Caco-2 (cell line): ENCODE measurements around the gene FBLL1. TPM values are rescaled to one million over a fixed set of nuclear protein-coding genes. Genes with fewer than 3 reads are reported as not detected.

Experiments
- BruUV-seq: library from RNA; stranded (reverse); fragments of 400-500 nt; replicated peaks from 2 replicates; lab custom pipeline; 2021; lab: Mats Ljungman, UMichigan
- CTCF ChIA-PET: fragments of 300-600 bp; sonication (Branson Sonifier 250); formaldehyde crosslinking; loops from one replicate; lab custom pipeline; 2022; ENCODE audit warnings: antibody characterized with exemption; lab: Charles Lee
- POLR2A ChIA-PET: fragments of 300-600 bp; sonication (Branson Sonifier 250); formaldehyde crosslinking; loops from one replicate; lab custom pipeline; 2022; ENCODE audit warnings: antibody characterized with exemption; lab: Charles Lee
- DNase-seq, 2 experiments: peaks; one replicate each; pipeline versions ENCODE4 v3.0.0 to v3.0.0-alpha.2; 2020 to 2022
- H3K27me3 ChIP-seq: replicated peaks from 2 replicates; pipeline ENCODE4 v1.6.0; 2011; ENCODE audit warnings: low read length; ENCODE audit not compliant: control insufficient read depth, insufficient read depth
- H3K36me3 ChIP-seq: 2 replicates; pipeline ENCODE4 v1.5.1; 2011; ENCODE audit warnings: low read length; ENCODE audit not compliant: control insufficient read depth, insufficient read depth
- H3K4me1 ChIP-seq: fragments of 250-450 bp; sonication (Bioruptor Pico); 2 replicates; pipeline ENCODE4 v1.5.1; 2020; ENCODE audit warnings: mild to moderate bottlenecking
- H3K4me3 ChIP-seq: 2 replicates; pipeline ENCODE4 v1.5.1; 2011; ENCODE audit warnings: low read depth, mild to moderate bottlenecking, control low read depth, low read length
- H3K9me3 ChIP-seq: fragments of 250-450 bp; sonication (Bioruptor Pico); 2 replicates; pipeline ENCODE4 v1.5.1; 2020; ENCODE audit warnings: mild to moderate bottlenecking, moderate library complexity
- H3K27ac Mint-ChIP-seq: one replicate; pipeline ENCODE4 v1.8.0; 2022; ENCODE audit warnings: mixed read lengths; ENCODE audit not compliant: unreplicated experiment
- H3K27me3 Mint-ChIP-seq: one replicate; pipeline ENCODE4 v1.8.0; 2022; ENCODE audit warnings: mixed read lengths; ENCODE audit not compliant: insufficient read depth, unreplicated experiment
- H3K36me3 Mint-ChIP-seq: one replicate; pipeline ENCODE4 v1.8.0; 2022; ENCODE audit warnings: mild to moderate bottlenecking, mixed read lengths; ENCODE audit not compliant: insufficient read depth, unreplicated experiment
- H3K4me1 Mint-ChIP-seq: one replicate; pipeline ENCODE4 v1.8.0; 2022; ENCODE audit warnings: low read depth, mixed read lengths; ENCODE audit not compliant: unreplicated experiment
- H3K4me3 Mint-ChIP-seq: one replicate; pipeline ENCODE4 v1.8.0; 2022; ENCODE audit warnings: mild to moderate bottlenecking, moderate library complexity, mixed read lengths; ENCODE audit not compliant: unreplicated experiment
- H3K9me3 Mint-ChIP-seq: one replicate; pipeline ENCODE4 v1.8.0; 2022; ENCODE audit warnings: mixed read lengths; ENCODE audit not compliant: unreplicated experiment
- CTCF ChIP-seq, 2 experiments: fragments of 200-600 bp in 1 of 2; IDR thresholded peaks; 1 replicate in 1 of 2; 2 replicates in 1 of 2; pipeline versions ENCODE4 v1.5.1 to v1.8.0; 2011 to 2022; ENCODE audit warnings: antibody characterized with exemption in 1 of 2, control low read depth in 1 of 2, inconsistent platforms in 1 of 2, low read depth in 1 of 2, low read length in 1 of 2, mild to moderate bottlenecking in 1 of 2, moderate library complexity in 1 of 2; ENCODE audit not compliant: insufficient read depth in 1 of 2, severe bottlenecking in 1 of 2, unreplicated experiment in 1 of 2
- intact Hi-C: fragments of 100-400 bp; cut with micrococcal nuclease; formaldehyde crosslinking; loops from one replicate; pipeline ENCODE4 v1.10.0; 2022; ENCODE audit not compliant: unreplicated experiment
- total RNA-seq: library from RNA; stranded (reverse); gene quantifications from 2 replicates; pipeline ENCODE4 v1.2.3, GENCODE V29; 2022

The FBLL1 gene
- total RNA-seq, 1 experiment from 2014 or later, result not detected

- TF ChIP-seq CTCF (IDR thresholded peaks at IDR 0.05; ENCODE audit: insufficient read depth in 1 of 2, low read depth in 1 of 2, low read length in 1 of 2, severe bottlenecking in 1 of 2, unreplicated experiment in 1 of 2), result no peak
- CTCF ChIA-PET, result interaction anchor here (1.5 kb wide), 1 partner anchor 13 kb away, joined by 4 read pairs; no protein-coding TSS in a partner anchor
- H3K4me3 Mint-ChIP-seq, result peak within 1 kb of the TSS; percentile 92
Measured at GRCh38 chr5:168578538-168579487, 49.7 kb downstream of the FBLL1 start, which contains the start of gene PANK3. TSS of gene PANK3 (minus strand) at chr5:168579368. CDS start at chr5:168579283, 85 bp downstream.

GRCh38 chr5:168579488-168580226, 50.6 kb downstream of the FBLL1 start:
- Mint-ChIP-seq H3K27ac (peak overlapping the region; percentile 95), H3K4me3 (peak overlapping the region; percentile 92), H3K27me3 (no peaks in the 10 kb centered on the region), H3K36me3 (peaks cover 31% of the 10 kb centered on the region), H3K4me1 (peaks cover 20% of the 10 kb centered on the region), H3K9me3 (no peaks in the 10 kb centered on the region)
- Histone ChIP-seq H3K9me3 (no peaks in the 10 kb centered on the region), H3K4me1 (0 out of 2 replicates have a peak, but pooled peaks cover 4% of the 10 kb centered on the region), H3K27me3 (no peaks in the 10 kb centered on the region), H3K36me3 (no peaks in the 10 kb centered on the region), H3K4me3 (peak overlapping the region; percentile 99)
- no peak for TF ChIP-seq CTCF (IDR thresholded peaks at IDR 0.05; ENCODE audit: insufficient read depth in 1 of 2, low read depth in 1 of 2, low read length in 1 of 2, severe bottlenecking in 1 of 2, unreplicated experiment in 1 of 2)
- DNase-seq, result peak; percentile 98 to 99
- intact Hi-C loops, result loop anchor here (1.0 to 10.0 kb wide), 4 partner anchors 12 to 305 kb away; partner anchors contain the start of gene RARS1
- BruUV-seq, result no TSS peak
- POLR2A ChIA-PET, result interaction anchor here (0.7 to 1.2 kb wide), 3 partner anchors 12 to 1004 kb away, joined by 3 to 11 read pairs (median 3); partner anchors contain the start of genes RARS1 and SPDL1
- CTCF ChIA-PET, result interaction anchor here (1.5 kb wide), 1 partner anchor 12 kb away, joined by 4 read pairs; no protein-coding TSS in a partner anchor

More at GRCh38 chr5:168578538-168579487, 49.7 kb downstream of the FBLL1 start, which contains the start of gene PANK3:
- Mint-ChIP-seq H3K4me1 (peaks cover 20% of the 10 kb centered on the region), H3K27ac (peak within 1 kb of the TSS; percentile 95), H3K9me3 (no peaks in the 10 kb centered on the region), H3K36me3 (peaks cover 31% of the 10 kb centered on the region), H3K27me3 (no peaks in the 10 kb centered on the region)
- intact Hi-C loops, result loop anchor here (1.0 to 10.0 kb wide), 4 partner anchors 12 to 304 kb away; partner anchors contain the start of gene RARS1
- POLR2A ChIA-PET, result interaction anchor here (0.8 to 1.2 kb wide), 2 partner anchors 13 to 92 kb away, joined by 3 to 11 read pairs; partner anchors contain the start of gene RARS1
- no peaks in the 10 kb centered on the region for H3K27me3 ChIP-seq
- BruUV-seq, result no TSS peak
- H3K4me3 ChIP-seq, result peak within 1 kb of the TSS; percentile 99
- H3K9me3 ChIP-seq, result no peaks in the 10 kb centered on the region
- H3K4me1 ChIP-seq, result 0 out of 2 replicates have a peak, but pooled peaks cover 4% of the 10 kb centered on the region
- no peak for DNase-seq
- H3K36me3 ChIP-seq, result no peaks in the 10 kb centered on the region; the same call in 1 of the 2 replicates
